ENCODE results near the gene ANKRD12.

The ANKRD12 gene

DNA sequence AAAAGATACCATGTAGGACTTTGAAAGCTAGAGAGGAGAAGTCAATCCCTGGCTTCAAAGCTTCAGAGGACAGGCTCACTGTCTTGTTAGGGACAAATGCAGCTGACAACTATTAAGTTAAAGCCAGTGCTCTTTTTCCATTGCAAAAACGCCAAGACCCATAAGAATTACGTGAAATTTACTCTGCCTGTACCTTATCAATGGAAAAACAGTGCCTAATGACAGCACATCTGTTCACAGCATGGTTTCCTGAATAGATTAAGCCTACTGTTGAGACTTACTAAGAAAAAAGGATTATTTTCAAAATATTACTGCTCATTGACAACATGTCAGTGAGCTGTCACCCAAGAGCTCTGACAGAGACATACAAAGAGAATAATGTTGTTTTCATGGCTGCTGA is 52.9 kb downstream of the ANKRD12 start:
- DNase-seq, result no peak

- no peak for DNase-seq
Measured at GRCh38 chr18:9191658-9192256, 55.2 kb downstream of the ANKRD12 start.

DNA sequence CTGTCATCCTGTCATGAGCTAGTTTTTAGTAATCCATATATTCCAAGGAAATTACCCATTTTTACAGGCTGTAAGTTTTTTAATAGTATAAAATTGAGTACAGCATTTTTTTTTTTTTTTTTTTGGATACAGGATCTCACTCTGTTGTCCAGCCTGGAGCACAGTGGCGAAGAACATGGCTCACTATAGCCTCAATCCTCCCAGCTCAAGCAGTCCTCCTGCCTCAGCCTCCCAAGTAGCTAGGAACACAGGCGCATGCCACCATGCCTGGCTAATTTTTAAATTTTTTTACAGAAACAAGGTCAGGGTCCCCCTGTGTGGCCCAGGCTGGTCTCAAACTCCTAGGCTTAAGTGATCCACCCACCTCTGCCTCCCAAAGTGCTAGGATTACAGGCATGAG is 56.5 kb downstream of the ANKRD12 start:
- DNase-seq, result no peak

GRCh38 chr18:9196568-9196967 is 60.0 kb downstream of the ANKRD12 start:
- DNase-seq, result no peak

- DNase-seq, result no peak
Measured at GRCh38 chr18:9199681-9200080, 63.1 kb downstream of the ANKRD12 start.

DNA sequence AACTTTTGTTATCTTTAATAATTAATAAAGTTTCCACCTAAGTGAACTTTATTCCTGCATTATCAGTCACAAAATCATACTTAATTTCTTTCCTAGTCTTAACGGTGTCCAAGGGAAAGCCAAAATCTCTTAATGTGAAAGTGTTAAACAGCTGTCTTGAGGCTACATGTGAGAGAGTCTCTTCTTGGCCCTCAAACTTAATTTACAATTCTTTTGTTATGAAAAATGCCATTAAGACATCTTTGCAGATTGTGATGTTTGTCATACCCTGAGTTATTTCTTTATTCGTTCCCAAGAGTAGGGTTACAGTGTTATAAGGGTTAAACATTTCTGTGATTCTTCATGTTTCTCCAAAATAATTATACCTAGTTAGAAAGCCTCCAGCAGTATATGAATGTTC is 64.6 kb downstream of the ANKRD12 start:
- DNase-seq, result no peak

DNA sequence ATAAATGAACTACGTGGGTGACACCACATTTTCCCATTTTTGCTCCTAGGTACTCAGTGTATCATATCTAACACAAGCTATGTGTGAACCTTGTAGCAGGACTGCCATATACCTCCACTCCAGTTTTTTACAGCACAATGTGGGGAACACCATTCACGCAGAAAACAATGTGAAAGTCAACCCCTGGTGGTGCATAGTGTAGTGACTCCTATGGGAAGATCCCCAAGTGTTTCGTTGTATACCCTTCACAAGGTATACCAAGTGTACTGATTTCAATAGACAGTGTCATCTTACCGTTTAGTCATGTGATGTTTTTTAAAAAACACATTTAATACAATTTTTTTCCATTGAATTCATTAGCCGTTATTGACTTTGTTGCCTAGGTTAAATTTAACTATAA is 68.1 kb downstream of the ANKRD12 start:
- DNase-seq, result no peak

- no peak for DNase-seq
Measured at GRCh38 chr18:9206421-9206820, 69.8 kb downstream of the ANKRD12 start.

DNA sequence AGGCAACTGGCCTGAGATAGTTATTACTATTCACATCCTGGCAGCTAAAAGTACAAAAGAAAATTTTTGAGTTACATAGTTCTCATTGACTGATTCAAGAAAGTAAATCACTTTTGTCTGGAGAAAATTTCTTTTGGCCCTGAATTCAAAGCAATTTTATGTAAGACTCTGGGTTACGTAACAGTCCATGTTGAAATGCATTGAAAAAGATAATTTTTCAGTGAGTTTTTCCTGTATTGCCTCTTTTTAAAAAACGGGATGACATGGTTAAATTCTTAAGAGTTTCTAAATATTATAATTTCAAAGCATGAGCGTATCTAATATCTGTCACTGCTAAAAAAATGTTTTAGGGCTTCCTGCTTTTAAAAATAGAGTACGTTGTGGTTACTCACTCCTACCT is 72.7 kb downstream of the ANKRD12 start:
- DNase-seq, result no peak

DNA sequence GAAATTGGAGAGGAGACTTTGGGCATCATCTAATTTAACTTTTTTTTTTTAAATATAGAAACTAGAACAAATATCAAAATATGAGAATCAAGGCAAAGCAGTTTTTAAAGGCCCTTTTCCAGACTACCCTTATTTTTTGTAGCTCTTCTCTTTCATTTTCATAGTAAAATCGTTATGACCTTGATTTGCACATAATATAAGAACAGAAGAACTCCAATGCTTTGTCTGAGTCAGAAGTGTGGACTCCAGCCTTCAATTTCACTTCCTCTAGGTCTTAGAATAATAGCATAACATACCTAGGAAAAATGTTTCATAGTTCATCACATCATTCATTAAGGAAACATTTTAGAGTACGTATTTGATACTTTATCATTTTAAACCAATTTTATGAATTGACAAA is 74.4 kb downstream of the ANKRD12 start:
- no peak for DNase-seq

GRCh38 chr18:9211955-9212354 is 75.4 kb downstream of the ANKRD12 start:
- no peak for DNase-seq

GRCh38 chr18:9215221-9215933 is 78.8 kb downstream of the ANKRD12 start:
- DNase-seq, result no peak

DNA sequence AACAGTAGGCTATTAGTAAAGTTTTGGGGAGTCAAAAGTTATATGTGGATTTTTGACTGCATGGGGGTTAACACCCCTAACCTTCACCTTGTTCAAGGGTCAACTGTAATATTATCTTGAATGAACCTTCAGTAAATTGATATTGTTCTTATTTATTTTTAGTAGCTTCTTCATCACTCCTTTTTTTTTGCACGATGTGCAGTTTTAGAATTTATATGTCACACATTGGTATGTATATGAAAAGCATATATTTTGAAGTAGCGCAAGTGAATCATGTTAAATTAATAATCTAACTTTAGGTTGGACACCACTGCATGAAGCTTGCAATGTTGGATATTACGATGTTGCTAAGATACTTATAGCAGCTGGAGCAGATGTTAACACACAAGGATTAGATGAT is 79.9 kb downstream of the ANKRD12 start:
- no peak for DNase-seq

GRCh38 chr18:9217743-9218451 is 81.3 kb downstream of the ANKRD12 start:
- no peak for DNase-seq

- no peak for DNase-seq
Measured at GRCh38 chr18:9221040-9221439, 84.5 kb downstream of the ANKRD12 start.

- no peak for DNase-seq
Measured at GRCh38 chr18:9221661-9222060, 85.1 kb downstream of the ANKRD12 start.

GRCh38 chr18:9223356-9223755 is 86.8 kb downstream of the ANKRD12 start:
- DNase-seq, result no peak

- no peak for DNase-seq
Measured at GRCh38 chr18:9226463-9226862, 89.9 kb downstream of the ANKRD12 start.

GRCh38 chr18:9231852-9232486 is 95.4 kb downstream of the ANKRD12 start:
- no peak for DNase-seq

DNA sequence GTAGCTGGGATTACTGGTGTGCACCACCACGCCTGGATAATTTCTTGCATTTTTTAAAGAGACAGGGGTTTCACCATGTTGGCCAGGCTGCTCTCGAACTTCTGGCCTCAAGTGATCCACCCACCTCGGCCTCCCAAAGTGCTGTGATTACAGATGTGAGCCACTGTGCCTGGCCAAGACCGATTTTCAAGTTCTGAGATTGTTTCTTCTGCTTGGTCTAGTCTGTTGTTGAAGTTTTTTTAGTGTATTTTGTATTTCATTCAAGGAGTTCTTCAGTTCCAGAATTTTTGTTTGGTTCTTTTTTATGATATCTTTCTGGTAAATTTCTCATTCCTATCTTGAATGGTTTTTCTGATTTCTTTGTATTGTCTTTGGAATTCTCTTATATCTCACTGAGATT is 96.4 kb downstream of the ANKRD12 start:
- no peak for DNase-seq

DNA sequence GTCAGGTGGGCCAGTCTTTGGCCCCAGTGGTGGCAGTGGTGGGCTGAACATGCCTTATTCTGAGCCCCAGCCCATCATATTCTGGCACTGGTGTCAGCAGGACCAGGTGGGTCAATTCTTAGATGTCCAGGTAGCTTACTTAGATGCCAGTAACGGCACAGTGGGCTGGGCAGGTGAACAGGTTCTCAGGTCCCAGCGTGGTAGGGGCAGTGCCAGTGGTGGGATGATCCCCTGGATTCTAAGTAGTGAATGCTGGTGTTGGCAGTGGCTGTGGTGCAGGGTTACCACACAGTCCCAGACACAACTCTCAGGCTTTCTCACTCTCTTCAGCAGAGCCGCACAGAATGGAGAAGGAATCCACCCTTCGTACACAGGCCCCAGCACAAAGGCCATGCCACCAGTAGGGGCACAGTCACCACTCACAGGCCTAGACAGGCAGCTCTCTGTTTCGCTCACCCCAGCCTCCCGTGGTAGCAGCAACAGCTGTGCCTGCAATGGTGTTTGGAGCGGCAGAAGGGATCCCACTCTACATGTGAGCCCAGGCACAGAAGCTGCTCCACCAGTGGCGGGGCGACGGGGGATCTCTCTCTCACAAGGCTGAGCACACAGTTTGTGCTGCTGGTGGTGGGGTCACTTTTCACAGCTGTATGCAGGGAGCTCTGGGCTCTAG is 97.3 kb downstream of the ANKRD12 start:
- no peak for DNase-seq

- no peak for DNase-seq
Measured at GRCh38 chr18:9234528-9234927, 97.9 kb downstream of the ANKRD12 start.

- no peak for DNase-seq
Measured at GRCh38 chr18:9237981-9238380, 101.4 kb downstream of the ANKRD12 start.

All from activated CD4-positive, CD25-positive, alpha-beta regulatory T cell treated with anti-CD3 and anti-CD28 coated beads, Interleukin-2, amount 50 U/mL, for 72 hours (primary cell).